Measurements from ENCODE around the gene SLC22A2. TPM values are rescaled to one million over a fixed set of nuclear protein-coding genes. Genes with fewer than 3 reads are reported as not detected.

Gene SLC22A2
- total RNA-seq, 1 experiment from 2014 or later: not detected

DNA sequence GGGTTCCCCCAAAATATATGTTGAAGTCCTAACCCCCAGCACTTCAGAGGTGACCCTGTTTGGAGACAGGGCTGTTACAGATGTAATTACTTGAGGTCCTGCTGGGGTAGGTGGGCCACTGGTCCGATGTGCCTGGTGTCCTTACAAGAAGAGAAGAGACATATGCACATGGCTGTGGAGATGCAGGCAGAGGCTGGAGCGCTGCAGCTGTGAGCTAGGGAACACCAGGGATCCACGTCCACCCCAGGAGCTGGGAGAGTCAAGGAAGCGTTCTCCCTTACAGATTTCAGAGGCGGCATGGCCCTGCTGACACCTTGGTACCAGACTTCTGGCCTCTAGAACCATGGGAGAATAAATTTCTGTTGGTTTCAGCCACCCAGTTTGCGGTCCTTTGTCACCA, 11.7 kb upstream of the SLC22A2 start:
- CTCF ChIA-PET: no interaction called here
- intact Hi-C loops (cut with micrococcal nuclease; ENCODE audit: unreplicated experiment): no loop called here
- Mint-ChIP-seq H3K4me3 (ENCODE audit: low read depth, unreplicated experiment) (no peak overlapping the region), H3K36me3 (ENCODE audit: insufficient read depth, unreplicated experiment) (no peaks in the 10 kb centered on the region), H3K9me3 (ENCODE audit: low read depth, unreplicated experiment) (no peaks in the 10 kb centered on the region), H3K27ac (ENCODE audit: unreplicated experiment) (no peak overlapping the region), H3K4me1 (ENCODE audit: low read depth, unreplicated experiment) (peaks cover 12% of the 10 kb centered on the region), H3K27me3 (ENCODE audit: unreplicated experiment) (no peaks in the 10 kb centered on the region)
- BruUV-seq (replicated peaks): no TSS peak
- TF ChIP-seq, protein P1, sequence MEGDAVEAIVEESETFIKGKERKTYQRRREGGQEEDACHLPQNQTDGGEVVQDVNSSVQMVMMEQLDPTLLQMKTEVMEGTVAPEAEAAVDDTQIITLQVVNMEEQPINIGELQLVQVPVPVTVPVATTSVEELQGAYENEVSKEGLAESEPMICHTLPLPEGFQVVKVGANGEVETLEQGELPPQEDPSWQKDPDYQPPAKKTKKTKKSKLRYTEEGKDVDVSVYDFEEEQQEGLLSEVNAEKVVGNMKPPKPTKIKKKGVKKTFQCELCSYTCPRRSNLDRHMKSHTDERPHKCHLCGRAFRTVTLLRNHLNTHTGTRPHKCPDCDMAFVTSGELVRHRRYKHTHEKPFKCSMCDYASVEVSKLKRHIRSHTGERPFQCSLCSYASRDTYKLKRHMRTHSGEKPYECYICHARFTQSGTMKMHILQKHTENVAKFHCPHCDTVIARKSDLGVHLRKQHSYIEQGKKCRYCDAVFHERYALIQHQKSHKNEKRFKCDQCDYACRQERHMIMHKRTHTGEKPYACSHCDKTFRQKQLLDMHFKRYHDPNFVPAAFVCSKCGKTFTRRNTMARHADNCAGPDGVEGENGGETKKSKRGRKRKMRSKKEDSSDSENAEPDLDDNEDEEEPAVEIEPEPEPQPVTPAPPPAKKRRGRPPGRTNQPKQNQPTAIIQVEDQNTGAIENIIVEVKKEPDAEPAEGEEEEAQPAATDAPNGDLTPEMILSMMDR (IDR thresholded peaks at IDR 0.05; ENCODE audit: unreplicated experiment): no peak
- no peak for DNase-seq

DNA sequence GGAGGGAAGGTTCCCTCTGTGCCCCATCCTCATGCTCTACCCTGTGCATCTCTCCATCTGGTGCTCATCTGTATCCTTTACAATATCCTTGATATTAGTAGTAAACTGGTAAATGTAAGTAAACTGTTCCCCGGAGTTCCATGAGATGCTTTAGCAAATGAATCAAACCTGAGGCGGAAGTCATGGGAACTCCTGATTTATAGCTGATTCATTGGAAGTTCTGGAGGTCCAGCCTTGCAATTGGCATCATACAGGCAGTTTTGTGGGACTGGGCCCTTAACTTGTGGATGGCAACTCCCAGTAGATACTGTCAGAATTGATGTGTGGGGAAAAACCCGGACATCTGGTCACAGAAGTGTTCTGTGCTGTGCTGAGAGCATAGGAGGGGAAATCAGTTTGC, 11.2 kb upstream of the SLC22A2 start:
- CTCF ChIA-PET: no interaction called here
- Mint-ChIP-seq H3K9me3 (ENCODE audit: low read depth, unreplicated experiment) (no peaks in the 10 kb centered on the region), H3K27me3 (ENCODE audit: unreplicated experiment) (no peaks in the 10 kb centered on the region), H3K4me1 (ENCODE audit: low read depth, unreplicated experiment) (peaks cover 12% of the 10 kb centered on the region), H3K4me3 (ENCODE audit: low read depth, unreplicated experiment) (no peak overlapping the region), H3K27ac (ENCODE audit: unreplicated experiment) (no peak overlapping the region), H3K36me3 (ENCODE audit: insufficient read depth, unreplicated experiment) (no peaks in the 10 kb centered on the region)
- TF ChIP-seq, protein P1 (IDR thresholded peaks at IDR 0.05; ENCODE audit: unreplicated experiment): no peak
- intact Hi-C loops (cut with micrococcal nuclease; ENCODE audit: unreplicated experiment): no loop called here
- no TSS peak for BruUV-seq (replicated peaks)
- no peak for DNase-seq

DNA sequence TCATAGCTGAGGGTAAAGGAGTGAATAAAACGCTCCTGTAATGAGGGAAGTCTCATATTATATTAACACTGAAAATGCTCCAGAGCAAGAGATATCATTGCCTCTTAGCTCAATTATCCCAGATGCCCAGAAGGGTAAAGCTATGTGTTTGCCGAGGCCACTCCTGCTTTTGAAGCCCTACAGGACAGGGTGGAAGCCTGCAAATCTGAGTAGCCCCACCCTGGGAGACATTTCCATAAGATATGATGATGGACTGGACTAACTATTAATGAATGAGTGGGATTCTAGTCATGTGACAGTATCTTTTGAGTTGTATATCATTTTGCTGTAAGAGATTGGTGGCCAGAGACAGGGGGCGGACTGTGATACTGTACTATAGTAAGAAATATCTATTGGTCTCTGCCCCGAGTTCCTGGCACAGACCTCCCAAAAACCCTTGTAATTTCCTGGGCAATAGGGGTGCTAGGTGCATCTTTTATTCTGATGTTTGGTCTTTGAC, 10.5 kb upstream of the SLC22A2 start:
- intact Hi-C loops (cut with micrococcal nuclease; ENCODE audit: unreplicated experiment): no loop called here
- Mint-ChIP-seq H3K27ac (ENCODE audit: unreplicated experiment) (no peak overlapping the region), H3K36me3 (ENCODE audit: insufficient read depth, unreplicated experiment) (no peaks in the 10 kb centered on the region), H3K4me1 (ENCODE audit: low read depth, unreplicated experiment) (peaks cover 12% of the 10 kb centered on the region), H3K4me3 (ENCODE audit: low read depth, unreplicated experiment) (no peak overlapping the region), H3K9me3 (ENCODE audit: low read depth, unreplicated experiment) (no peaks in the 10 kb centered on the region), H3K27me3 (ENCODE audit: unreplicated experiment) (no peaks in the 10 kb centered on the region)
- BruUV-seq (replicated peaks): no TSS peak
- CTCF ChIA-PET: no interaction called here
- TF ChIP-seq, protein P1 (IDR thresholded peaks at IDR 0.05; ENCODE audit: unreplicated experiment): no peak
- DNase-seq: no peak

DNA sequence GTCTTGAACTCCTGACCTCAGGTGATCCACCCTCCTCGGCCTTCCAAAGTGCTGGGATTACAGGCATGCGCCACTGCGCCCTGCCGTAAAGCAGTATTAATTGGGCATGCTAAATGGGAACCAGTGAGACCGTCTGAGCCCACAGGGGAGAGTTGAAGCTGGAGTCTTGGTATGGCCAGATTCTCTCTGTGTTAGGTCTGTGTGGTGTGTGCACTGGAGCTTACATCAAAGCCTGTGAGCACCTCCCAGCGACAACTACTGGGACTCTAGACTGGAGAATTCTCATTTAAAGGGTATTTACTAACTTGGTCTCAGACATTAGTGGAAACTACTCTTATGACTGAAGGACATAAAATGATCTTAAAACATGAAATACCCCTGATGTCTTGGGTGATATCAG, 8.5 kb upstream of the SLC22A2 start:
- Mint-ChIP-seq H3K9me3 (ENCODE audit: low read depth, unreplicated experiment) (no peaks in the 10 kb centered on the region), H3K4me1 (ENCODE audit: low read depth, unreplicated experiment) (peaks cover 6% of the 10 kb centered on the region), H3K4me3 (ENCODE audit: low read depth, unreplicated experiment) (no peak overlapping the region), H3K27me3 (ENCODE audit: unreplicated experiment) (no peaks in the 10 kb centered on the region), H3K36me3 (ENCODE audit: insufficient read depth, unreplicated experiment) (no peaks in the 10 kb centered on the region), H3K27ac (ENCODE audit: unreplicated experiment) (no peak overlapping the region)
- intact Hi-C loops (cut with micrococcal nuclease; ENCODE audit: unreplicated experiment): no loop called here
- BruUV-seq (replicated peaks): no TSS peak
- DNase-seq: no peak
- CTCF ChIA-PET: no interaction called here
- TF ChIP-seq, protein P1 (IDR thresholded peaks at IDR 0.05; ENCODE audit: unreplicated experiment): no peak
